Activated CD4-positive, alpha-beta memory T cell treated with anti-CD3 and anti-CD28 coated beads for 36 hours (primary cell): Measurements from ENCODE around the gene ILK. TPM values are rescaled to one million over a fixed set of nuclear protein-coding genes. Genes with fewer than 3 reads are reported as not detected.

Experiments used
- CTCF ChIA-PET: fragments of 350-600 bp; sonication (Branson Sonifier 250); formaldehyde crosslinking; loops from one replicate; lab custom pipeline; 2021; ENCODE audit warnings: antibody characterized with exemption, inconsistent platforms; lab: Charles Lee
- POLR2A ChIA-PET: fragments of 350-600 bp; sonication (Branson Sonifier 250); formaldehyde crosslinking; loops from one replicate; lab custom pipeline; 2021; ENCODE audit warnings: antibody characterized with exemption; lab: Charles Lee
- DNase-seq: peaks from one replicate; pipeline ENCODE4 v3.0.0-alpha.2; 2020
- H3K27ac Mint-ChIP-seq: one replicate; pipeline ENCODE4 v1.8.0; 2021; ENCODE audit warnings: mixed read lengths
- H3K27me3 Mint-ChIP-seq: one replicate; pipeline ENCODE4 v1.8.0; 2021; ENCODE audit warnings: mixed read lengths
- H3K36me3 Mint-ChIP-seq: one replicate; pipeline ENCODE4 v1.8.0; 2021; ENCODE audit warnings: mixed read lengths
- H3K4me1 Mint-ChIP-seq: one replicate; pipeline ENCODE4 v1.8.0; 2021; ENCODE audit warnings: low read depth, mixed read lengths
- H3K4me3 Mint-ChIP-seq: one replicate; pipeline ENCODE4 v1.8.0; 2021; ENCODE audit warnings: mild to moderate bottlenecking, mixed read lengths
- H3K9me3 Mint-ChIP-seq: one replicate; pipeline ENCODE4 v1.8.0; 2021; ENCODE audit warnings: mixed read lengths
- intact Hi-C: fragments of 100-400 bp; cut with micrococcal nuclease; formaldehyde crosslinking; loops from one replicate; pipeline ENCODE4 v1.15.1; 2023
- total RNA-seq, 2 experiments: library from RNA; stranded (reverse); gene quantifications; one replicate each; pipeline ENCODE4 v1.2.3, GENCODE V29; 2021

Gene ILK
- 10 to 100 TPM; 89.2 to 95.8 TPM for total RNA-seq

DNA sequence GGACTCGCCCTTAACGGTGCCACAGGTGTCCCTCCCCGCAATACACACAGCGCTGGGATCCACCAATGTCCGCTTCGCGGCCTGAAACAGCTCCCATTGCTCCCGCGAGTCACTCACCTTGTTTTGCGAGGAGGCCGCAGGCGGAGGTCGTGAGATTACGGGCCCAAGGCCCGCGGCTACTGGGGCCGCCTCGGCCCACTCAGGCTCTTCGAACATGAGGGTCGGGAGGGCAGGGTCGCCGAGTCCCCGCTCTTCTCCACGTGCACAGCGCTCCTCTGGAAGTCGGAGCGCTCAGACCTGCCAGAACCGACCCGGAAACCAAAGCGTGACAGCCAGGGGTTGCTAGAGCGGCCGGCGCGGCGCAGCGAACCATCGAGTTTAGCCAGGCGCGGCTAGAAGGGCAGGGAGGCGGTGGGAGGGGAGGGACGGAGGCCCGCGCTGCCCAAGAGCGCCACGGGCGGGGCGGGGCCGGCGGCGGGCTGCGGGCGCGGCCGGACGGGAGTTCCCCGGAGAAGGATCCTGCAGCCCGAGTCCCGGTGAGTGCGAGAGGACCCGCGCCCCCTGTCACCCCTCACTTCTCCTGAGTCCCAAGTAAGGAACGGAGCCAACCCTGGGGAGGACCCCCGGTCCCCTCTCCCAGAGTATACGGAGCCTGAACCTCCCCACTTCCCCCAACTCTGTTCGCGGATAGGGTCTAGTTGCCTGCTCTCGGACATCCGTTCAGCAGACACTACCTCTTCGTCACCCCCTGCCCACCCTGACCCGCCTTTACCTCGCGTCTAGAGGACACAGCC lies at the start of gene ILK, which contains the start of gene RRP8:
ILK (plus strand) TSS at position 488 of the 794 bp plus-strand sequence. CDS start 498 bp downstream, outside the sequence.
RRP8 (minus strand) TSS at position 330 of the 794 bp plus-strand sequence; CDS start at position 216, 114 bp downstream.
- no peak within 1 kb of the TSS for H3K4me3 Mint-ChIP-seq
- no peaks in the 10 kb centered on the region for H3K27me3 Mint-ChIP-seq
- POLR2A ChIA-PET = interaction anchor here (0.6 to 2.9 kb wide), 5 partner anchors 9 to 201 kb away, joined by 3 to 20 read pairs (median 4); partner anchors contain the start of genes MRPL17 and TPP1
- peak; percentile 93 for DNase-seq
- H3K36me3 Mint-ChIP-seq = peaks cover 32% of the 10 kb centered on the region
- intact Hi-C loops = loop anchor here (1.0 to 2.0 kb wide), 7 partner anchors 9 to 154 kb away; partner anchors contain the start of genes ARFIP2, MRPL17, TAF10 and TIMM10B
- CTCF ChIA-PET = interaction anchor here (1.0 to 4.3 kb wide), 14 partner anchors 9 to 224 kb away, joined by 3 to 36 read pairs (median 6); partner anchors contain the start of genes MRPL17, TAF10 and TPP1
- no peak within 1 kb of the TSS for H3K27ac Mint-ChIP-seq
- H3K4me1 Mint-ChIP-seq = peaks cover 26% of the 10 kb centered on the region
- no peaks in the 10 kb centered on the region for H3K9me3 Mint-ChIP-seq

DNA sequence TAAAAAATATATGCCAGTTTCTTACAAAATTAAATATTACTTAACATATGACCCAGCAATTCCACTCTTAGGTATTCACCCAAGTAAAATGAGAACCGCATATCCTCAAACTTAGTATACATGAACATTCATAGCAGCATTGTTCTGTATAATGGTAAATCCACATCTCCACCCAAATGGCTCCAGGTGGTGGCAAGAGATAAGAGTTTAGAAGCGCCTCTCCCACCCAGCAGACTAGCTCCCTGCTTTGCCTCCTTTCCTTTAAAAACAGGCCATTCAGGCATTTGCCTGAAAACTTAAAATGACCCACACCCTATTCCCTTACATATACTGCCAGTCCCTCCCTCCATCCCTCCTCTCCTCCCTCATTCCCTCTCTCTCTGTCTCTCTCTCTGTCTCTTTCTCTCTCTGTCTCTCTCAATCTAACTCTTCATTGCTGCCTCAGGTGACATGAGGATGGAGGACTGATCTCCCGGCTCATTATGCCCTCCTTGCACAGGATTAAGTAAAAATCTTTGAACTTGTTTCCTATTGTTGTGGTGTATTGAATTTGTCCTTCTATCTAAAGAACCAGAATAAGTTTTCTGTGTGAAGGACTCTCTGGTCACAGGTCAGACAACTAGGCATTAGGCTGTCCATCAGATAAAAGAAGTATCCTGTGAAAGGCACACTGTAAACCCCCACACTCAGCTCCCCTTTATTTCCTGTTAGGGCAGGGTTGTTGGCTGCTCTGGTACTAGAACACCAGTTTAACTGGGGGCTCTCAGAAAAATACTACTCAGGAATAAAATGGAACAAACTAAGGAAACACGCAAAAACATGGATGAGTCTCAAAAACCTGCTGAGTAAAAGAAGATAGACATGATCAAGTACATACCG lies 48.5 kb upstream of the ILK start:
- POLR2A ChIA-PET = no interaction called here
- H3K4me3 Mint-ChIP-seq = no peak overlapping the region

DNA sequence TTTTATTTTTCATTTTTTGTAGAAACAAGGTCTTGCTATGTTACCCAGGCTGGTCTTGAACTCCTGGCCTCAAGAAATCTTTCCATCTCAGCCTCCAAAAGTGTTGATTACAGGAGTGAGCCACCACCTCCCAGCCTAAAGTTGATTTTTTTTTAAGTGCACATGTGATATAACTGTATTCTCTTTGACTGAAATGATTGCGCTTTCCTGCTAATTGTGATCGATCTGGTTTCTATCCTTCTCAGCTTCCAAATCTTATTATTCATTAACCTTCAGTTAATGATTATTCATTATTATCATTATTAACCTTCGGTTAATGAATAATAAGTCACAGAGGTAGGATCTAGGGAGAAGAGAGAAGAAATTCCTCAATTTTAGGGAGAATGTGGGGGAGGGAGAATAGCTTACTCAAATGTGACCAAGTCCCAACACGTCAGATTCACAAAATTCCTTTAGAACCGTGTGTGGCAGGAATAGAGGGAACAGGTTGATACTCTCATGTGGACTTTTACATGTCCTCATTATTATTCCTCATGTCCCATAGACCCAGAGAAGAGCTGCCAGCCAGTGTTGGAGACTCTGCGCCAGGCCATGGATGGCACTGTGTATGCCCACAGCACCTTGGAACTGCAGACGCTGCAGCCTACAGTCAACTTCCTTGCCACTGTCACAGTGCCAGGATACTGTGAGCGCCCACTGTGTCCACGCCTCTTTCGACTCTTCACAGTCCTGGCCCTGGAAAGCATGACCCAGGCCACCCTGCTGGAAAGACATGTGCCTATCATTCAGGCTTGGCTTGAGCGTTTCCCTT lies 47.2 kb upstream of the ILK start:
- Mint-ChIP-seq H3K4me3 (no peak overlapping the region), H3K27me3 (no peaks in the 10 kb centered on the region), H3K4me1 (no peaks in the 10 kb centered on the region), H3K27ac (no peak overlapping the region), H3K9me3 (no peaks in the 10 kb centered on the region), H3K36me3 (no peaks in the 10 kb centered on the region)
- ChIA-PET POLR2A (no interaction called here), CTCF (no interaction called here)
- intact Hi-C loops = no loop called here
- DNase-seq = no peak

More for the DNA sequence above, 48.5 kb upstream of the ILK start:
- CTCF ChIA-PET = no interaction called here
- Mint-ChIP-seq H3K4me1 (no peaks in the 10 kb centered on the region), H3K27me3 (no peaks in the 10 kb centered on the region), H3K27ac (no peak overlapping the region), H3K9me3 (no peaks in the 10 kb centered on the region), H3K36me3 (no peaks in the 10 kb centered on the region)
- DNase-seq = no peak
- intact Hi-C loops = no loop called here

DNA sequence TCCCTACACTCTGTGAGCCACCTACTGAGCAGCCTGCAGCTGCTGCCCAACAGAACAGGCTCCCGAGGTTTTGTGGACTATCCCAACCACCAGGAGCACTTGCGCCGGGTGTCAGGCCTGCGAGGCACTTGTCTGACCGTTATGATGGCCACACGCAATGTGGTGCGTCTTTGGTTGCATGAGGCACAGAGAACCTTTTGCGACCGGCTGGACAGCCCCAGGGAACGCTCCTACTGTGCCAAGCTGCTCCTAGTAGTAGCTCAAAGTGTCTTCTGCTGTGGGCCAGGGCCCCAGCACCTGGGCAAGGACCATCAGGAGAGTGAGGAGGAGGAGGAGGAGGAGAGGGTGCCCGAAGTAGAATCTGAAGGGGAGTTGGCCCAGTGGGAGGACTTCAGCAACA lies 46.5 kb upstream of the ILK start:
- Mint-ChIP-seq H3K27me3 (no peaks in the 10 kb centered on the region), H3K27ac (no peak overlapping the region), H3K4me3 (no peak overlapping the region), H3K36me3 (peaks cover 2% of the 10 kb centered on the region), H3K9me3 (no peaks in the 10 kb centered on the region), H3K4me1 (no peaks in the 10 kb centered on the region)
- intact Hi-C loops = no loop called here
- CTCF ChIA-PET = no interaction called here
- POLR2A ChIA-PET = no interaction called here
- no peak for DNase-seq

DNA sequence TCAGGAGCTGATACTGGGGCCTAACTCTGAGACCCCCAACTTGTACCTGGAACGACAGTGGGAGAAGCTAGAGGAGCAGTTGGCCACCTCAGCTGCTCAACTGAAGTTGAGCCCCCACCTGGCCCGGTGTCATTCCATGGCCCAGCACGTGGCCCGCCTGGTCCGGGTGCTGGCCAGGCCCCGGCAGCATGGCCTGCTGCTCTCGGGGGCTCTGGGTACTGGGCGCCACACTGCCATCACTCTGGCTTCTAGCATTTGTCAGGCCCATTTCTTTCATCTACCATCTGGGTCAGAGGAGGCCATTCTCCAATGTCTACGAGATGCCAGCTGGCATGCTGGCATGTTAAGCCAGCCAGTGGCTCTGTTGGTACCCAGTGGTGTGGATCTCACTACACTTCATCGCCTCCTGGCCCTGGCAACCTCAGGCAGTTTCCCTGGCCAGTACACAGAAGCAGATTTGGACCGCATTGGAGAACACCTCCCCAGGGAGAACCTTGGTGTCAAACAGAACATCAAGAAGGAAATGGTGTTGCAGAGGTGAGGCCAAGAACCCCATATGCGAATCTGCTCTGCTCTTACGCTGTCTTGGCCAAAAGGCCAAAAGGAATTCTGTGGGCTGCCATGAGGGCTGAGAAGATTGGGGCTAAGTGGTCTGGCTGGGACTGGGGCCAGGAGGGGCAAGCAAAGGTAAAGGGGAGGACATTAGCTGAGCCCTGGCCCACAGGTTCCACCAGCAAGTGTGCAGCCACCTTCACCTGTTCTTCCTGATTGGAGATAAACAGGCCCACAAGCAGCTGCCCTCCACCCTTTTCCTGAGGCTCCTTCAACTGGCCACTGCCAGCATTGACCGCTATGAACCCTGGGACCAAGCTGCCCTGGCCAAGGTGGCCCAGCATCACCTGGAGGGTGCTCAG lies 45.6 kb upstream of the ILK start:
- peaks cover 2% of the 10 kb centered on the region for H3K36me3 Mint-ChIP-seq
- DNase-seq = no peak
- no peak overlapping the region for H3K27ac Mint-ChIP-seq
- intact Hi-C loops = no loop called here
- CTCF ChIA-PET = no interaction called here
- H3K4me1 Mint-ChIP-seq = no peaks in the 10 kb centered on the region
- H3K27me3 Mint-ChIP-seq = no peaks in the 10 kb centered on the region
- POLR2A ChIA-PET = no interaction called here
- no peak overlapping the region for H3K4me3 Mint-ChIP-seq
- H3K9me3 Mint-ChIP-seq = no peaks in the 10 kb centered on the region

DNA sequence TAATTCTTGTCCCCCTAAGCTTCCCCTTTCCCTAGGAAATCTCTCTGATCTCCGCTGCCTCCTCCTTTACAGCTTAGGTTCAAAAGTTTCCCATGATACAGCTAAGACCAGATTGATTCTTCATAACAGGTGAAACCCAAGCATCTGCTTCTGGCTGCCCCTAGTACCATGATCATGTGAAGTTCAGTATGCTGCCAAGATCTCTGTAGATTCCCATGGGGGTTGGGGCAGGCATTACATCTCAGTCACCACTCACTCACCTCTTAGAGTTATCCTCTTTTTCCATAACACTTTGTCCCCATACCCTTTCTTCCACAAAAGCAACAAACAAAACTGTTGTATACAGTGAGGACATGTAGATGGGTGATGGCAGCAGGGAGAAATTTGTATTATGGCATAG lies 44.2 kb upstream of the ILK start:
- Mint-ChIP-seq H3K4me3 (no peak overlapping the region), H3K27me3 (no peaks in the 10 kb centered on the region), H3K4me1 (no peaks in the 10 kb centered on the region), H3K9me3 (no peaks in the 10 kb centered on the region), H3K36me3 (peaks cover 2% of the 10 kb centered on the region), H3K27ac (no peak overlapping the region)
- ChIA-PET CTCF (no interaction called here), POLR2A (no interaction called here)
- intact Hi-C loops = no loop called here
- DNase-seq = no peak

DNA sequence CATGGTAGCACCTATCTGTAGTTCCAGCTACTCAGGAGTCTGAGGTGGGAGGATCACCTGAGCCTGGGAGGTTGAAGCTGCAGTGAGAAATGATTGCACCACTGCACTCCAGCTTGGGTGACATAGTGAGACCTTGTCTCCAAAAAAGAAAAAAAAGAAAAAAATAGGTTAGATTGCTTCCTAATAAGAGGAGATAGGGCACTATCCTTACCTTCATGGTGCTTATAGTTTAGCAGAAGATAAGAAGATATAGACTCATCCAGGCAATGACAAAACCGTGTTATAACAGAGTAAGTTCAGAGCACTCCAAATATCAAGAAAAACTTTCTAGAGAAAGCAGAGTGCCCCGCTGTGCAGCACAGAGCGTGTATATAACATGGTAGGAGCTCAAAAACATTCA lies 42.3 kb upstream of the ILK start:
- Mint-ChIP-seq H3K4me1 (no peaks in the 10 kb centered on the region), H3K27me3 (no peaks in the 10 kb centered on the region), H3K4me3 (no peak overlapping the region), H3K36me3 (peaks cover 2% of the 10 kb centered on the region), H3K9me3 (no peaks in the 10 kb centered on the region), H3K27ac (no peak overlapping the region)
- DNase-seq = no peak
- CTCF ChIA-PET = no interaction called here
- intact Hi-C loops = no loop called here
- POLR2A ChIA-PET = no interaction called here

DNA sequence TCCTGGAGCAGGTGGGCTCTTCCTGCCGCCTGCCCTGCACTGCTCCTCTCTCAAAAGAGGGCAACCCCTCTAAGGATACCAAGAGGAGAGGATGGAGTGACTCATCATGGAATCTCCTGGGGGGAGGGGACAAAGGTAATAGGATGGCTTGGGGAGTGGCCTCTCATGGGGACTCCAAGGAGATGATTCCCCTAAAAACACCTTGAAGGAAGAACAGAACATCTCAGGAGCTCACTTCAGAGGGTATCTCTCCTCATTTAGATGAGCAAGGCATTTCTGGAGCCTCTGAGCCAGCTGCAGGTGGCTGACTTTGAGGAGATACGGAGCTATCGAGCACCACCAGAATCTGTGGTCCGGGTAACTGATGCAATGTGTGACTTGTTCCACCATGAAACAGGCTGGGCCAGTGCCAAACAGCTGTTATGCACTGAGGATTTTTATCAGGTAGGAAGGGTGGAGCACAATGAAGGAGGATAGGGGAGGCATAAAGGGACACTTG lies 40.4 kb upstream of the ILK start:
- intact Hi-C loops = no loop called here
- no peaks in the 10 kb centered on the region for H3K4me1 Mint-ChIP-seq
- POLR2A ChIA-PET = no interaction called here
- H3K9me3 Mint-ChIP-seq = no peaks in the 10 kb centered on the region
- no peaks in the 10 kb centered on the region for H3K27me3 Mint-ChIP-seq
- H3K4me3 Mint-ChIP-seq = no peak overlapping the region
- no peak for DNase-seq
- H3K27ac Mint-ChIP-seq = no peak overlapping the region
- peaks cover 2% of the 10 kb centered on the region for H3K36me3 Mint-ChIP-seq
- CTCF ChIA-PET = interaction anchor here (0.6 to 1.2 kb wide), 3 partner anchors 32 to 143 kb away, joined by 3 to 4 read pairs (median 3); partner anchors contain the start of gene MRPL17

DNA sequence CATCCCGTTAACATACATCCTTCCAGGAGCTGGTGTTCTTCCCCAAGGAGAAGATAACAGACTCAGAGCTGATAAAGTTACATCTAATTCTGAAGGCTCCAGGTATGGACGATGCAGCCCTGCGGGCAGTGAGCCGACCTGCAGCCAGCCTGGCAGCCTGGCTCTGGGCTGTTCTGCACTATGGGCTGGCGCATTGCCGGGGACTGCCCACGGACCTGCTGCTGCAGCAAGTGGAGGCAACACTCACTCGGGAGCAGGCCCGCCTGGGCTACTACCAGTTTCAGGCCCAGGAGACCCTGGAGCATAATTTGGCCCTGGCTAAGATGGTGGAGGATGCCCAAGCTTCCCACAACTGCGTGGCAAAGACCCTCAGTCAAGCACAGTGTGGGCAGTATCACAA lies 39.9 kb upstream of the ILK start:
- no peaks in the 10 kb centered on the region for H3K27me3 Mint-ChIP-seq

DNA sequence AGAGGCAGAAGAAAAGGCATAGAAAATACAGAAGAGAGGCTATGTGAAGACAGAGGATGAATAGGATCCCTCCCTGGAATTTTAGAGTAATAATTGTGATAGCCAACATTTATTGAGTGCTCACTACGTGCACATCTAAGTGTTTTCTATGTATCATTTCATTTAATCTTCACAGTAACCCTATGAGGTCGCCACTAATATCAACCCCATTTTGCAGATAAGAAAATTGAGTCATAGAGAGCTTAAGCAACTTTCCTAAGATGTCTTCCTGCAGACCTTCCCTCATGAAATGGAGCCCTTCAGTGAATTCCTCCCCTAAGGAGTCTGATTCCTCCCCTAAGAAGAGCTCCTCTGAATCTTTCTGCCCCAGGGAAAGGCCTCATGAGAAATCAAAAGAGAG lies 38.2 kb upstream of the ILK start:
- no peak overlapping the region for H3K4me3 Mint-ChIP-seq
- no peaks in the 10 kb centered on the region for H3K4me1 Mint-ChIP-seq
- no peak overlapping the region for H3K27ac Mint-ChIP-seq
- POLR2A ChIA-PET = no interaction called here
- no peaks in the 10 kb centered on the region for H3K9me3 Mint-ChIP-seq
- peaks cover 2% of the 10 kb centered on the region for H3K36me3 Mint-ChIP-seq
- H3K27me3 Mint-ChIP-seq = no peaks in the 10 kb centered on the region
- CTCF ChIA-PET = no interaction called here
- no peak for DNase-seq
- intact Hi-C loops = no loop called here

More for the DNA sequence above, 39.9 kb upstream of the ILK start:
- Mint-ChIP-seq H3K4me3 (no peak overlapping the region), H3K27ac (no peak overlapping the region), H3K4me1 (no peaks in the 10 kb centered on the region), H3K9me3 (no peaks in the 10 kb centered on the region), H3K36me3 (peaks cover 2% of the 10 kb centered on the region)
- POLR2A ChIA-PET = no interaction called here
- DNase-seq = no peak
- CTCF ChIA-PET = interaction anchor here (1.0 to 1.2 kb wide), 2 partner anchors 120 to 142 kb away, joined by 3 to 4 read pairs; partner anchors contain the start of gene MRPL17
- intact Hi-C loops = no loop called here
